ENCODE results near the gene OTOF.
A peak's percentile ranks its signal among the peaks of the same experiment; 100 is the strongest.

OTOF gene

DNA sequence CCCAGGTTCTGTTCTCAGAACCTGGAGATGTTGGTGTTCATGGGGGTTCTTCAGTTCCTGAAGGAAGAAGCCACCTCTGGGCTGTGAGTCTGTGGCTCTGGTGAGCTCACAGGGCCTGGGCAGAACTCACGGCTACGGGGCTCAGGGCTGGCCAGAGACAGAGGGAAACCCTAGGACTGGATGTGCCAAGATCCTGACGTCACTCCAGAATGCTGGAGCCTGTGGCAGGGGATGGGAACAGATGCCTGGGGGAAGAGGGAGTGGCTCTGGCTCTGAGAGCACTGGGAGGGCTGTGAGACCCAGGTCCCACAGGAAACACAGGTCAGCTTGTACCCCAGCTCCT lies at the start of gene OTOF:
Gene OTOF, minus strand, starts transcription at position 214 of the 343 bp plus-strand sequence.
- peak; percentile 16 for DNase-seq (ENCODE audit: low spot score)

DNA sequence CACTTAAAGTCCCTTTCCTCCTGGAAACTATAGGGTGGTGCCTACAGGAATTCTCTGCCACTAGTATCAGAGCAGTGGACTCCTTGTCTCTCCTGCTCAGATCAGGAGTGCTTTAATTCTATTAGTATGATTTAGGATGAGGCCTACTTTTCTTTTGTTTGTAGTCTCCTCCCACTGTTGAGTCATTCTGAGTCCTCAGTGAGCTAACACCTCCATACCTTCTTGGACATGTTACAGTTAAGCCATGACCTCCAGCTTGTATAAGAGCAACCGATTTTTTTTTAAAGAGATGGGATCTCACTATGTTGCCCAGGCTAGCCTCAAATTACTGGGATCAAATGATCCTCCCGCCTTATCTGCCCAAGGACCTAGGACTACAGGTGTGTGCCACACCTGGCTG lies 48.7 kb upstream of the OTOF start:
- no peak for DNase-seq (ENCODE audit: low spot score)

GRCh38 chr2:26526105-26526504 lies 48.2 kb upstream of the OTOF start:
- DNase-seq (ENCODE audit: low spot score): no peak

DNA sequence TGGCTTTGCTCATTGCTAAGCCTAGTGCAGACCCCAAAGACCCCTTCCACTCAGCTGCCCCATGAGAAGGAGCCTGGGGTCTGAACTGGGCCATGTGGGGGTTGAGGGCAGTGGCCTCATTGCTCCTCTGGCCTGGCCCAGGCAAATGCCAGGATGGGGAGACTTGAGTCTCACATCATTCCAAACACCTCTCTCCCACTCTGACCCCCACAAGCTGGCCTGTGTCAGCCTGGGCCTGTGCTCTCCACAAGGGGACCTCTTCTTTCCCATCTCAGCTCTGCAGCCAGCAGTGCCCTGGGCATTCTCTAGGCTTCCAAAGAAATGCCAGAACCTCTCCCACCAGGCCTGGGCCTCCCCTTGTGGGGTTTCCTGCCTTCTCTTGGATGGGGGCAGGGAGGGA lies 45.8 kb upstream of the OTOF start:
- DNase-seq (ENCODE audit: low spot score): no peak

DNA sequence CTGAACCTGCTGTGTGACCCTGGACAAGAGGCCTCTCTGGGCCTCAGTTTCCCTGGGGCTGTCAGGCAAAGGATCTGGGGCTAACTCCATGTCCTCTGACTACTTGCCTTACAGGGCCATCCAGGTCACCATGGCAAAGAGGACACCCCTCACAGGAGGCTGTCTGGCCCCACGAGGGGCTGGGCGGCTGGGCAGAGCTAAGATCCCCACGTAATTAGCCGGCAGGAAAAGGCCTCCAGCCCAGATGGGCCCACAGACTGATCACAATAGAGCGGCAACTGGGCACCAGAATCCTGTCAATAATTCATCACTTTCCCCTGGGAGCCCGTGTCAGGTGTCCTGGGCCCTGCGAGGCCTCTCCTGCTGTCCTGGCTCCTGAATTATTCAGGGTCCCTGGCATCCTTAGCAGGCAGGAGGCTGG lies 44.8 kb upstream of the OTOF start:
- no peak for DNase-seq (ENCODE audit: low spot score)

- no peak for DNase-seq (ENCODE audit: low spot score)
Observed at GRCh38 chr2:26522325-26522724, 44.4 kb upstream of the OTOF start.

DNA sequence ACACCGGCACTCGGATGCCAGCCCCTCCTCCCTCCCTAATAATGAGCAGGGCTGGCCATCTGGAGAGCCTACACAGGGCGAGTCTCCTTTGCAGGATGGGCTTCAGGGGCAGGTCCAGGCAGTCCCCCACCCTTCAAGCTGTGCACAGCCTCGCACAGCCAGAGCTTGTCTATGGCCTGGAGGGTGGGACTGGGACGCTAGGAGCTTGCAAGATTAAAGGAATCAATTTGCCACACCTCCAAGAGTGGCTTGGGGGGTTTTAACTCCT lies 43.9 kb upstream of the OTOF start:
- no peak for DNase-seq (ENCODE audit: low spot score)

DNA sequence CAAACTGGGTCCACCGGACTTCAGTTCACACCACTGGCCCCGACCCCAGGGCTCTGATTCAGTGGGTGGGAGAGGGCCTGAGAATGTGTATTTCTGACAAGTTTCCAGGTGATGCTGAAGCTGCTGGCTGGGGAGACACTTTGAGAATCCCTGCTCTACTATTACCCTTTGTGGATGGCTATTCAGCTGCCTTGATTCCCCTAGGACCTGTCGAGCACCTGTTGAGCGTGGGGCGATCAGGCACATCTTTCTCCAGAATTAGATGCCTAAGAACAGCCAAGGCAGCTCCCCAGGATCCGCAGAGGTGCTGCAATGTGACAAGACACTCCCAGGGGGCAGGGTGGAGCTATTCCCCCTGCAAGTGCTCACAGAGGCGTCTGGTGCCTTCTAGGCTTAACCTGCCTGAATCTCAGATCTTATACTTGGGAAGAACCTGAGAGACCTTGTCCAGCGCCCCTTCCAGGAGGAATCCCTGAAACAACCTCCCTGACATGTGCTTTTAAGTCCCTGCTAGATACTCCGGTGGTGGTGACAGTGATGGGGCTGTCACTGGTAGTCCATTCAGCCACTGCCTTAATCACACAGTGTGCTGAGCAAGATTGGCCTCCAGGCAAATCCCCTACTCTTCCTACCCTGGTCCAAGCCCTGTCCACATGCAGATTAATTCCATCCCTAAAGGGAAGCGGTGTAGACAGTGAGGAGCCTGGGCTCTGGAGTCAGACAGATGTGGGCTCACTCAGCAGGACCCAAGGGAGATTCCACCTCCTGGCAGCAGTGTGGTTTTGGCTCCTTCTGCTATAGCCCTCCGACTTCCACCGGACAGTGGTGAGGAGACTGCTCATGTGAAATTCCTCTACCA lies 43.4 kb upstream of the OTOF start:
- DNase-seq (ENCODE audit: low spot score): no peak

- DNase-seq (ENCODE audit: low spot score): no peak
Observed at GRCh38 chr2:26520148-26520449, 42.2 kb upstream of the OTOF start.

GRCh38 chr2:26519396-26520147 lies 41.6 kb upstream of the OTOF start:
- DNase-seq (ENCODE audit: low spot score): no peak

DNA sequence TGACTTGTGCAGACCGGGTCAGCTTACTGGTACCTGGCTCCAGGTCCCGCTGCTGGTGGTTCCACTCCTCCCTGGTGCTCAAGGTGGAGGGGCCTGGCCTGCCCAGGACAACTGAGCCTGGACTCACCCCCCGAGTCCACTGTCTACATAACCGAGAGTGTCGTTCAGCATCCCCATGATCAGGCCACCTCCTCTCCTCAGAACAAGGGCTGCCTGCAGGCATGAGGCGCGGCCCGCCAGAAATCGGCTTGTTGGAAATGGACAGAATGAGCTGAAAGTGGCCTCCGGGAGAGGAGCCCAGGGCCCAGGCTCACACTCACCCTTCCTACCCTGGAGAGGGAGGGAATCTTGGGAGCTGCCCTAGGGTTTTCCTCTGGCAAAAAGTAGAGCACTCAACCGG lies 38.9 kb upstream of the OTOF start:
- DNase-seq (ENCODE audit: low spot score): no peak

DNA sequence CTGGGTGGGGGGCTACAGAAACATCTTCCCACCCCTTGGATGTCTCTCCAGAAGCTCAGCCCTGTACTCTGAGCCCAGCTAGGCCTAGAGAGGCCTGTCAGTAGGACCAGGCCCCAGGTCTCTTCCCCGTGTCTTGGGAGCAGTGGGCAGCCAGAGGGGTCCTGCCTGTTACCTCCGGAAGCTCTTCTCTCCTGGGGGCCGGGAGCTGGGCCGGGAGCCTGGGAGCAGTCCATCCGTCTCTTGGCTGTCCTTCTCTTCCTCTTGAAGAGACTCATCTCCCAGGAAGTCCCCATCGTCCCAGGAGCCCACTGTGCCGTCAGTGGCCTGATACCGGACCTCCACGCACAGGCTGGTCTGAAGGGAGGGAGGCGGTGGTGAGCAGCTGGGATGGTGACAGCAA lies 38.3 kb upstream of the OTOF start:
- no peak for DNase-seq (ENCODE audit: low spot score)

DNA sequence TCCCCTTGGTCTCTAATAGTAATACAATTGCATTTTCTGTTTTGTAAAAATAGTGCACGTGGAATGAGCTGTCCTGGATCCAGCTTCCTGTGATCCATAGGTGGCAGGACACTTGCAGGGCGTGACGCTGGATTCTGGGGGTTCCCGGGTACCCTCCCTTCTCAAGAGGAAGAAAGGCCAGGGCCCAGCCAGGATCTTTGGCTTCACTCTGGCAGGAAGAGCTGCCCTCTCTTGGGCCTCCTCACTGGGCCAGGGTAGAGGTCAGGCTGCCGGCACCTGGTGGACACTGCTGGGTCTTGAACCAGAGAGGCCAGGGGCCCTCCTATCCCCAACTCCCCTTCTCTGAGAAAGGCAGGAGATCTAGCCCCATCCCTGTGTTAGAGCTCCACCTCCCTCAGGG lies 37.8 kb upstream of the OTOF start:
- DNase-seq (ENCODE audit: low spot score): no peak

DNA sequence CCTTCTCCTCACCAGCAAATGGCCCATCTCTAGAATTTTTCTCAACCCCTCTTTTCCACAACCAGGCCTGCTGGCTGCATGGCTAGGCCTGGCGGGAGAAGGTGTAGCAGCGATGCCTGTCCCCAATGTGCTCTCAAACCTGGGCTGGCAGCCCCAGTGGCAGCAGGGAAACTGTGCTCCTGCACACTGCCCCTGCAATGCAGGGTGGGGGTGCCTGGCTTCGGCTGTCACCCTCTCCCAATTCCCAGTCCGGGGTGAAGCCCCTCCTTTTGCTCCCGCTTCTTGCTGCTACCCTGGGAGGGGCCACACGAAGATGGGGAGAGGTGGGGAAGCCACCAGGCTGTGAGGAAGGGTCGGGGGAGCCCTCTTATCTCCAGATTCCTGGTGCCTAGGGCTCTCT lies 36.1 kb upstream of the OTOF start:
- DNase-seq (ENCODE audit: low spot score): no peak

DNA sequence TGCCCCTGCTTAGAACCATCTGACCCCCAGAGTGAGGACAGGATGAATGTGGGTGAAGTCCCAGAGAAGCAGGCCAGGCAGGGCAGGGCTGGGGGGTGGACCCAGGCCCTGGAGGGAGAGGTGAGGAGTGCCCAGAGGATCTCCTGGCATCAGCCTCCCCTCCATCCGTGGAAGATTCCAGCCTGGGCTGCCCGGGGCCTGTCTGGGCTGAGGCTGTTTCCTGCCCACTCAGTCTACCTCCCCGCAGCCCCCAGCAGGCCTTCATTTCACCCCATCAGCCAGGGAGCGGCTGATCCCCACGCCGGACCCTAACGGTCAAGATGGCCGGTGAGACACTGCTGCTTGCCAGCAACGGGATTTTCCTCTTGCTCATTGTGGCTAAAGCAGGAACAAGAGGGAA lies 35.3 kb upstream of the OTOF start:
- no peak for DNase-seq (ENCODE audit: low spot score)

DNA sequence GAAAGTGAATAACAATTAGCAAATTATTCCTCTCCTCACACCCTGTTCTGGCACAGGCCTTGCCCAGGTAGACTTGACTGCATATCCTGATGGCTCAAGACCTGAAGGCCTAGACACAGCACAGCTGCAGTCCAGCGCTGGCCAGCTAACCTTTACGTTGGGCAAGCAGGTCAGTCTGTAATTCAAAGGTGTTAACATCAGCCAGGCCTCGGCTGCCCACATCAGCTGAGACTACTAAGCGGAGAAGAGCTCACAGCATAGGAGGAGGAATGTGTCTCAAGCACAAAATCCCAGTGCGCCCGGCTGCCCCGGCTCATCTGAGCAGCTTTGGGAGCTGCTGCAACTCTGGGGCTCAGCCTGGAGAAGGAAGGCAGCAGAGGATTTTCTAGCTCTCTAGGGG lies 33.5 kb upstream of the OTOF start:
- no peak for DNase-seq (ENCODE audit: low spot score)

DNA sequence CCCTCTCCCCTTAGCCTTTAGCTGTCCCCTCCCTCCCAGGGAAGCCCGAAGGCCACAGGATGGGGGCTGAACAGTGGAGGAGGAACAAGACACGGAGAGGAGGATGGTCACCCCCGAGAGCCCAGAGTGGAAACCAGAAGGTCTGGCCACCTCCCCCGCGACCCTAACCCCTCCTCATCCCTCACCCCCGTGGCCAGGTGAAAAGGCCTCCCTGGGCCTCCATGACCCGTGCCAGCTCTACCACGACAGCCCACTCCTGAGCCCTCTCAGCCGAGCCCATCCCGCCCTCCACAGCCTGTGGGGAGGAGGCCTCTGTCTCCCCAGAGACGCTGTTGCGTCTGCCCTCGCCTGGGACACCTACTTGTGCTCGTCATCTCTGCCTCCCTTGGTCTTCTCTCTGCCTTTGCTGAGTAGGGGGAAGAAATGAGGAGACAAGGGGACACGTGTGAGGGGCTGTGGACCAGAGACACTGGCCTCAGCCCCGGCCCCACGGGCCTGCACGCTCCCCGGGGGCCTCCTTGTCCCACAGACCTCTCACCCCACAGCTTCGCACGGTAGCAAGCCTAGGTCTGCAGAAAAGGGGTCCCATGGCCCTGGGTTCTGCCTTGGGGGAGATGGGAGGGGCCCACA lies 32.5 kb upstream of the OTOF start:
- no peak for DNase-seq (ENCODE audit: low spot score)

DNA sequence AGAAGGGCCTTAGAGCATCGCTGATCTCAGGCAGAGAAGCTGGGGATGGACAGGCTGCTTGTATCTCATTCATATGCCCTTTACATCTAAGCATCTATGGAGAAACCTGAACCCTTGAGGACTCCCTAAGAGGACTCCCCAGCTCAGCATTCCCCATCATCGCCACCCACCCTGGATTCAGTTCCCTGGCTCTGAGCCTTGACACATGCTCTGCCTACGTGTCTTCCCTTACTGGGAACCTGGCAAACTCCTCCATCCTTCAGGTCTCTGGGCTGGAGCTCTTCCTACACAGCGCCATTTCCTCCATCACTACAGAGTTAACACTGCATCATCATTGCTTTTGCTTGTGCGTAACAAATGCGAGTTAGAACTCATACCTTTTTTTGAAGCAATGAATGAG lies 31.2 kb upstream of the OTOF start:
- DNase-seq (ENCODE audit: low spot score): no peak

- DNase-seq (ENCODE audit: low spot score): no peak
Observed at GRCh38 chr2:26507932-26508331, 30.0 kb upstream of the OTOF start.

- DNase-seq (ENCODE audit: low spot score): no peak
Observed at GRCh38 chr2:26507088-26507487, 29.2 kb upstream of the OTOF start.

DNA sequence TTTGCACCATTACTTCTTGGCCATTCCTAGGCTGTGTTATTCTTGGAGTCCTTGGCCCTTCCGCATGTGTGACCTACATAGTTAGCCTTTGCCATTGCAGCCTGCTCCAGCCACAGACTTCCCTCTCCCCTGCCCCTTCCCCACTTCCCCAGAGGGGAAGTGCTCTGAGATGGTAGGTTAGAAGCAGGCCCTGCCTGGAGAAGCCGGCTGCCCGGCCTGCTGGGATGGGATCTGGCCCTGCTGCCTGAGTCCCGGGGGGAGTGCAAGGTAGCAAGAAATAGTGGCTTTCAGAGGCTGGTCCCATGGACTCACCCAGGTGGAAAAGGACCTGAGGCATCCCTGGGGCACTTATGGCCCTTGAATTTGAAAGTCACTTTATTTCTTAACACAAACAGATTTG lies 28.4 kb upstream of the OTOF start:
- no peak for DNase-seq (ENCODE audit: low spot score)

- no peak for DNase-seq (ENCODE audit: low spot score)
Observed at GRCh38 chr2:26504002-26504401, 26.1 kb upstream of the OTOF start.

DNA sequence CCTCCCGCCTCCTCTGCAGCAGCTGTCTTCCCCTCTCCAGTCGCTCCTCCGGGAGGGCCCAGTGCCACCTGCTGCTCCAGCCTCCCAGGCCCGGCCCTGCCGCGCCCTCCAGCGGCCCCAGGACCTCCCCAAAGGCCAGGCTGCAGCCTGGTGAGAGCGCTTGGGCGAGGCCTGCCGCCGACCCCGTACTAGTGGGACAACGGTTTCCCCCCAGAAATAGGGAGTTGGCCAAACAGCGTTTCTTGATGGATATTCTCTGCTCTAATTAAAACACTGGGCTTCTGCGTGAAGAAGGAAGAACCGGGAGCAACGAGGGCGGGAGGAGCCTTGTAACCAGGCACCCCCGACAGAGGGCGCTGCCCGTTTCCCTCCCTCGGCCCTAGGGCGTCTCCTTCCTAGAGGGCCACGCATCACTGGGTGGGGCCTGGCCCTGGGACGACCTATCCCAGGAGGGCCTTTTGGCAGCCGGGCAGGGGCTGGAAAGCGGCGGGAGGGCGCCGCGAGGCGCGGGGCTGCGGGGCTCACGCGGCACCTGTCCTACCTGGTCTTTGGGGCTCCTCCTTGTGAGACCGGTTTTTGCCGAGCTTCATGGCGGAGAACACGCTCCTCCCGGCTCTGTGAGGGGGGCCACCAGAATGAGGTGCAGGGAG lies 25.4 kb upstream of the OTOF start:
- peak; percentile 59 for DNase-seq (ENCODE audit: low spot score)
